ENCODE data around the gene ACP2.

- no peak for TF ChIP-seq POLR2A (IDR thresholded peaks at IDR 0.05)
- no peak for TF ChIP-seq CTCF (IDR thresholded peaks at IDR 0.05)
These were observed 19.9 kb upstream of the ACP2 start for GRCh38 chr11:47268448-47269001.

All from adrenal gland (tissue), 5 donors.